ENCODE data around the gene SPARC. TPM values are rescaled to one million over a fixed set of nuclear protein-coding genes. Genes with fewer than 3 reads are reported as not detected.

SPARC gene
- polyA plus RNA-seq, 1 donor (not counting 4 experiments of a cell fraction or from before 2014, with no cell fraction given): 397 TPM

GRCh38 chr5:151624476-151624875 lies 62.2 kb downstream of the SPARC start:
- H3K27ac ChIP-seq (ENCODE audit: control insufficient read depth, insufficient read depth, low read length): no peak overlapping the region
- dilution Hi-C loops (cut with MboI; ENCODE audit: extremely low pct_ligation_motif_present, low sequenced_read_pairs): no loop called here
- H3K36me3 ChIP-seq (ENCODE audit: control insufficient read depth in 2 of 2, extremely low read depth in 1 of 2, insufficient read depth in 2 of 2, low read length in 2 of 2): no peaks in the 10 kb centered on the region
- no peak for DNase-seq (ENCODE audit: low read depth, low spot score)
- TF ChIP-seq EZH2 (IDR thresholded peaks at IDR 0.05; ENCODE audit: low read length): no peak
- TF ChIP-seq, protein P1, sequence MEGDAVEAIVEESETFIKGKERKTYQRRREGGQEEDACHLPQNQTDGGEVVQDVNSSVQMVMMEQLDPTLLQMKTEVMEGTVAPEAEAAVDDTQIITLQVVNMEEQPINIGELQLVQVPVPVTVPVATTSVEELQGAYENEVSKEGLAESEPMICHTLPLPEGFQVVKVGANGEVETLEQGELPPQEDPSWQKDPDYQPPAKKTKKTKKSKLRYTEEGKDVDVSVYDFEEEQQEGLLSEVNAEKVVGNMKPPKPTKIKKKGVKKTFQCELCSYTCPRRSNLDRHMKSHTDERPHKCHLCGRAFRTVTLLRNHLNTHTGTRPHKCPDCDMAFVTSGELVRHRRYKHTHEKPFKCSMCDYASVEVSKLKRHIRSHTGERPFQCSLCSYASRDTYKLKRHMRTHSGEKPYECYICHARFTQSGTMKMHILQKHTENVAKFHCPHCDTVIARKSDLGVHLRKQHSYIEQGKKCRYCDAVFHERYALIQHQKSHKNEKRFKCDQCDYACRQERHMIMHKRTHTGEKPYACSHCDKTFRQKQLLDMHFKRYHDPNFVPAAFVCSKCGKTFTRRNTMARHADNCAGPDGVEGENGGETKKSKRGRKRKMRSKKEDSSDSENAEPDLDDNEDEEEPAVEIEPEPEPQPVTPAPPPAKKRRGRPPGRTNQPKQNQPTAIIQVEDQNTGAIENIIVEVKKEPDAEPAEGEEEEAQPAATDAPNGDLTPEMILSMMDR (optimal IDR thresholded peaks at IDR 0.05 in 1 of 3, IDR thresholded peaks at IDR 0.05 in 1 of 3, conservative IDR thresholded peaks at IDR 0.05 in 1 of 3; ENCODE audit: extremely low read depth in 1 of 3, insufficient read depth in 2 of 3, low read length in 3 of 3): no peak
- peak overlapping the region; percentile 45 for H3K4me2 ChIP-seq (ENCODE audit: control insufficient read depth, extremely low read depth, insufficient read depth, low read depth, low read length)
- H2AFZ ChIP-seq (ENCODE audit: control insufficient read depth, low read length): peak overlapping the region; percentile 87
- no peaks in the 10 kb centered on the region for H3K9me1 ChIP-seq (ENCODE audit: control insufficient read depth, extremely low read depth, insufficient read depth, low read length)
- no peak overlapping the region for H3K9ac ChIP-seq (ENCODE audit: control insufficient read depth, extremely low read depth, insufficient read depth, low read length)
- peaks cover 72% of the 10 kb centered on the region for H3K4me1 ChIP-seq (ENCODE audit: control insufficient read depth, extremely low read depth, insufficient read depth, low read length)
- no peaks in the 10 kb centered on the region for H4K20me1 ChIP-seq (ENCODE audit: control insufficient read depth, extremely low read depth, insufficient read depth, low read length)
- H3K27me3 ChIP-seq (ENCODE audit: control insufficient read depth, extremely low read depth, insufficient read depth, low read length): no peaks in the 10 kb centered on the region
- no peaks in the 10 kb centered on the region for H3K9me3 ChIP-seq (ENCODE audit: control insufficient read depth, low read depth, low read length)
- H3K79me2 ChIP-seq (ENCODE audit: control insufficient read depth, insufficient read depth, low read length): no peaks in the 10 kb centered on the region
- FAIRE-seq: peak; percentile 59
- H3K4me3 ChIP-seq (ENCODE audit: control insufficient read depth in 2 of 3, extremely low read depth in 1 of 3, insufficient read depth in 2 of 3, low read depth in 1 of 3, low read length in 3 of 3): no peak overlapping the region

GRCh38 chr5:151622367-151623088 lies 64.2 kb downstream of the SPARC start:
- no peaks in the 10 kb centered on the region for H3K79me2 ChIP-seq (ENCODE audit: control insufficient read depth, insufficient read depth, low read length)
- no peak overlapping the region for H3K9ac ChIP-seq (ENCODE audit: control insufficient read depth, extremely low read depth, insufficient read depth, low read length)
- H3K4me3 ChIP-seq (ENCODE audit: control insufficient read depth in 2 of 3, extremely low read depth in 1 of 3, insufficient read depth in 2 of 3, low read depth in 1 of 3, low read length in 3 of 3): no peak overlapping the region
- no peak for DNase-seq (ENCODE audit: low read depth, low spot score)
- H2AFZ ChIP-seq (ENCODE audit: control insufficient read depth, low read length): no peak overlapping the region
- H3K36me3 ChIP-seq (ENCODE audit: control insufficient read depth in 2 of 2, extremely low read depth in 1 of 2, insufficient read depth in 2 of 2, low read length in 2 of 2): no peaks in the 10 kb centered on the region
- peaks cover 74% of the 10 kb centered on the region for H3K4me1 ChIP-seq (ENCODE audit: control insufficient read depth, extremely low read depth, insufficient read depth, low read length)
- dilution Hi-C loops (cut with MboI; ENCODE audit: extremely low pct_ligation_motif_present, low sequenced_read_pairs): no loop called here
- no peaks in the 10 kb centered on the region for H3K9me1 ChIP-seq (ENCODE audit: control insufficient read depth, extremely low read depth, insufficient read depth, low read length)
- peak overlapping the region; percentile 47 for H3K27ac ChIP-seq (ENCODE audit: control insufficient read depth, insufficient read depth, low read length)
- H3K9me3 ChIP-seq (ENCODE audit: control insufficient read depth, low read depth, low read length): no peaks in the 10 kb centered on the region
- no peaks in the 10 kb centered on the region for H4K20me1 ChIP-seq (ENCODE audit: control insufficient read depth, extremely low read depth, insufficient read depth, low read length)
- peak; percentile 89 for FAIRE-seq
- no peaks in the 10 kb centered on the region for H3K27me3 ChIP-seq (ENCODE audit: control insufficient read depth, extremely low read depth, insufficient read depth, low read length)
- TF ChIP-seq, protein P1 (optimal IDR thresholded peaks at IDR 0.05 in 1 of 3, IDR thresholded peaks at IDR 0.05 in 1 of 3, conservative IDR thresholded peaks at IDR 0.05 in 1 of 3; ENCODE audit: extremely low read depth in 1 of 3, insufficient read depth in 2 of 3, low read length in 3 of 3): no peak
- no peak for TF ChIP-seq EZH2 (IDR thresholded peaks at IDR 0.05; ENCODE audit: low read length)
- H3K4me2 ChIP-seq (ENCODE audit: control insufficient read depth, extremely low read depth, insufficient read depth, low read depth, low read length): peak overlapping the region; percentile 6

Data from keratinocyte (primary cell).